HG02840 (cell line): Measurements from ENCODE around the gene RGR.

Experiments
- ATAC-seq: cut with Tn5 transposase; IDR thresholded peaks from one replicate; pipeline ENCODE4 v1.9.1; 2021; ENCODE audit warnings: mild to moderate bottlenecking, moderate library complexity, moderate number of reproducible peaks; ENCODE audit not compliant: unreplicated experiment, low FRiP score

RGR gene

GRCh38 chr10:84292502-84292901 lies 47.6 kb downstream of the RGR start:
- ATAC-seq = peak; percentile 66

GRCh38 chr10:84293171-84293570 lies 48.3 kb downstream of the RGR start:
- ATAC-seq = no peak

- ATAC-seq = no peak
These were observed 48.7 kb downstream of the RGR start for GRCh38 chr10:84293574-84294016.

- no peak for ATAC-seq
These were observed 50.1 kb downstream of the RGR start for GRCh38 chr10:84294766-84295447.

GRCh38 chr10:84296091-84296981 lies 51.5 kb downstream of the RGR start:
- ATAC-seq = no peak

GRCh38 chr10:84298057-84298456 lies 53.2 kb downstream of the RGR start:
- ATAC-seq = no peak

GRCh38 chr10:84302223-84302622 lies 57.4 kb downstream of the RGR start:
- ATAC-seq = no peak

GRCh38 chr10:84306751-84307384 lies 62.0 kb downstream of the RGR start:
- no peak for ATAC-seq

- no peak for ATAC-seq
These were observed 63.2 kb downstream of the RGR start for GRCh38 chr10:84308021-84308420.

- ATAC-seq = no peak
These were observed 63.8 kb downstream of the RGR start for GRCh38 chr10:84308481-84309304.
